HG03135 (cell line): ENCODE data around the gene TLL1.

Experiments
- ATAC-seq: cut with Tn5 transposase; IDR thresholded peaks from one replicate; pipeline ENCODE4 v1.9.1; 2021; ENCODE audit warnings: mild to moderate bottlenecking, moderate library complexity; ENCODE audit not compliant: unreplicated experiment

Gene TLL1

DNA sequence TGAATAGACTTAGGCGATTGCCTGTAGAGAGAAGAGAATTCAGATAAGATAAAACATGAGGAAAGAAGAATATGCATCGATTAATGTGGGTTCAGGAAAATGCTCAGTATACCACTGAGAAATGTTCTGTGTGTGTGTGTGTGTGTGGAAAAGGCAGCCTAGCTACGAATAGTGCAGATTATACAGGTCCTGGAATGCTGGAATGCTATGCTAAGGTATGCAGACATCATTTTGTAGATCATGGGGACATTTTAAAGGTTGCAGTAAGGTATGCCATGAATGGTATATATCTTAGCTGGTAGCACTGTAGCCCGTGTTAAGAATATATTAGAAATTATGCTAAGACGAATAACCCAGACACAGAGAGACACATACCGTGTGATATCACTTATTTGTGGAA, 267.9 kb downstream of the TLL1 start:
- ATAC-seq: no peak

DNA sequence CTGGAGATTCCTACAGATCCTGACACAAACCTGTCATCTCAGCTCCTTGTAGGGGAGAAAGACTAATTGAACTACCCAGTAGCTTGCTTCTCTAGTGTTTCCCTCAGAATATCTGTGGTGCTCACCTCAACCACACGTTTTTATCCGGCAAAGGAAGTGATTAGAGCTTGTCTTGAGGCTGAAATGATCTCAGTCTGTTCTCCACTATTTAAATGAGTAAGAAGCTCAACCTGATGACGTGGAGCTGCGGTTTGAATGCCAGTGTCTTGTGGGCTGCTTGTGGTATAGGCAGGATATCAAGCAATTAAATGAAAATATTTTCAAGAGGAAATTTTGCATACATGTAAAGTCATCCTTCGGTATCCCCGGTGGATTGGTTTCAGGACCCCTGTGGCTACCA, 270.2 kb downstream of the TLL1 start:
- no peak for ATAC-seq

DNA sequence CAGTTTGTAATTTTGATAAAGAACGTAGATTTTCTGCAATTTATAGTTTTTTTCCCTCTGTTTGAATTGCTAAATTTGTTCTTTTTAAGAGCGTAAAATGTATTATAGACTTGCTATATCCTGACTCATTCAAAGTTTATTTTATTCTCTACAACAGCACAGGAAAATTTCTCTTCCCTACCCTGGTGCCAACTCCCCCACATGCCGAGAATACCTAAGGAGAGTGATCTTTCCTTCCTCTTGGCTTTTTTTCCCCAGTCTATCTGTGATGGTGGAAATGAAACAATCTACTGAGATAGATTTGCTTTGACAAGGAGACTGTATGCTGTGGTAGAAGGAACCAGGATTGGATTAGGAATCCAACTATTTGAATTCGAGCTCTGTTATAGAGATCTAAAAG, 271.6 kb downstream of the TLL1 start:
- ATAC-seq: no peak

DNA sequence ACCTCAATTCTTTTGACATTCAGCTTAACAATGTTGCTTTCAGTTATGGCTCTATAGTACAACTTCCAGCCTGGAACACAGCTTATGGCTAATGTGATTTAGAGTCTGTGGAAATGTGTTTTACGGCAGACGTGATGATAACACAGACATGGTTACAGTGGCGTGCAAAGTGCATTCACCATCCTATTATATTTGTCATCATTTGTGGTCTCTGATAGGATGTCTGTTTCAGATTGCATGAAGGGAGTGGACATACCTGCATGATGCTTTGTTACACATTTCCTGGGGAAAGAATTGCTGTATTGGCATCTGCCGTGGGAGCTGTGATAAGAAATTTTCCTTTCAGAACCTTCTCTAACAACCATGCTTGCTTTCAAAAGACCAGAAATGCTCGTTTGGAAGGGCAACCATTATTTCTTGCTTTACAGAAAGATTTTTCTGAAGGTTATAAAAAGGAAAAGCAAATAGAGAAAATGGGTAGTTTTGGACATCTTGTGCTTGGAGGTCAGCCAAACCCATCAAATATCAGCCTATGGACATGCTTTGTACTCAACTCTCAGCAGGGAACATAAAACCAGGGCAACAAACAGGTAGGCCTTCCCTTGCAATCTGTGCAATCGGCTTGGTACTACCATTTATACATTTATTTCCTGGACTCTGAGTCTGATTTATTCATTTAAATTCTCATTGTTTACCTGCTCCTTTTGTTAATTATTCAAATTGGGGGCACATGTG, 273.9 kb downstream of the TLL1 start:
- no peak for ATAC-seq
